Smooth muscle cell (in vitro differentiated cells): Measurements from ENCODE around the gene GLUD2. TPM values are rescaled to one million over a fixed set of nuclear protein-coding genes. Genes with fewer than 3 reads are reported as not detected.

ENCODE experiments used
- DNase-seq: peaks from one replicate; lab custom pipeline; 2025; ENCODE audit not compliant: unreplicated experiment; lab: John Stamatoyannopoulos, UW
- H2AFZ ChIP-seq: fragments of 200-600 bp; sonication (generic); 2 replicates; pipeline ENCODE4 v1.6.0; 2016; ENCODE audit warnings: antibody characterized with exemption, low read depth, mild to moderate bottlenecking
- H3F3A ChIP-seq: fragments of 200-600 bp; sonication (generic); 2 replicates; pipeline ENCODE4 v1.6.0; 2017; ENCODE audit warnings: antibody characterized with exemption, low read depth
- H3K27ac ChIP-seq: fragments of 200-600 bp; sonication (generic); 2 replicates; pipeline ENCODE4 v1.5.1; 2016; ENCODE audit warnings: low read depth, mild to moderate bottlenecking
- H3K27me3 ChIP-seq: fragments of 200-600 bp; sonication (generic); 2 replicates; pipeline ENCODE4 v1.6.1; 2016; ENCODE audit warnings: low read depth, mild to moderate bottlenecking
- H3K36me3 ChIP-seq: fragments of 200-600 bp; sonication (generic); 2 replicates; pipeline ENCODE4 v1.5.1; 2016; ENCODE audit warnings: low read depth
- H3K4me1 ChIP-seq: fragments of 200-600 bp; sonication (generic); 2 replicates; pipeline ENCODE4 v1.5.1; 2016; ENCODE audit warnings: low read depth
- H3K4me2 ChIP-seq: fragments of 200-600 bp; sonication (generic); 2 replicates; pipeline ENCODE4 v1.6.0; 2016; ENCODE audit warnings: mild to moderate bottlenecking
- H3K4me3 ChIP-seq: fragments of 200-600 bp; sonication (generic); 2 replicates; pipeline ENCODE4 v1.5.1; 2016; ENCODE audit warnings: mild to moderate bottlenecking
- H3K79me2 ChIP-seq: fragments of 200-600 bp; sonication (generic); 2 replicates; pipeline ENCODE4 v1.6.0; 2016; ENCODE audit warnings: low read depth, mild to moderate bottlenecking
- H3K9ac ChIP-seq: fragments of 200-600 bp; sonication (generic); 2 replicates; pipeline ENCODE4 v1.6.0; 2016; ENCODE audit warnings: low read depth
- H3K9me3 ChIP-seq: fragments of 200-600 bp; sonication (generic); replicated peaks from 2 replicates; pipeline ENCODE4 v1.5.1; 2016; ENCODE audit warnings: low read depth
- H4K20me1 ChIP-seq: fragments of 200-600 bp; sonication (generic); 2 replicates; pipeline ENCODE4 v1.6.0; 2016; ENCODE audit warnings: low read depth
- WGBS: methylation state at CpG from one replicate; pipeline ENCODE4 v1.1.7; 2016; ENCODE audit warnings: low lambda C conversion rate; 5-methylcytosine and 5-hydroxymethylcytosine counted together
- polyA plus RNA-seq: library from polyadenylated mRNA; unstranded; fragments of >200 nt; fragmentation: Nextera tagmentation; extraction: Ambion mirVana; gene quantifications from 2 replicates; pipeline ENCODE4 v1.2.1, GENCODE V29; 2016
- total RNA-seq: library from RNA; depleted of rRNA; stranded (reverse); fragments of >200 nt; gene quantifications from 2 replicates; pipeline ENCODE4 v1.2.3, GENCODE V29; 2014
- TF ChIP-seq, protein P1 (sequence below): fragments of 200-600 bp; sonication (generic); IDR thresholded peaks from 2 replicates; pipeline ENCODE4 v1.5.1; 2017; ENCODE audit warnings: borderline replicate concordance, mild to moderate bottlenecking, antibody characterized with exemption; ENCODE audit not compliant: insufficient read depth, poor library complexity, severe bottlenecking

GLUD2 gene
- total and polyA plus RNA-seq, 2 experiments from 2014 or later, result 0.13 to 2.2 TPM

GRCh38 chrX:121014826-121015225 lies 32.6 kb upstream of the GLUD2 start:
- Histone ChIP-seq H3K4me2 (no peak overlapping the region), H3K4me3 (no peak overlapping the region), H3K9ac (no peak overlapping the region), H3K9me3 (no peaks in the 10 kb centered on the region), H3K4me1 (no peaks in the 10 kb centered on the region), H3F3A (no peaks in the 10 kb centered on the region), H3K27ac (no peak overlapping the region), H3K36me3 (no peaks in the 10 kb centered on the region), H2AFZ (no peak overlapping the region), H3K79me2 (no peaks in the 10 kb centered on the region), H3K27me3 (no peaks in the 10 kb centered on the region), H4K20me1 (no peaks in the 10 kb centered on the region)
- WGBS, result 91% methylated on average over 2 of the region's 2 CpGs
- no peak for DNase-seq
- TF ChIP-seq, protein P1, sequence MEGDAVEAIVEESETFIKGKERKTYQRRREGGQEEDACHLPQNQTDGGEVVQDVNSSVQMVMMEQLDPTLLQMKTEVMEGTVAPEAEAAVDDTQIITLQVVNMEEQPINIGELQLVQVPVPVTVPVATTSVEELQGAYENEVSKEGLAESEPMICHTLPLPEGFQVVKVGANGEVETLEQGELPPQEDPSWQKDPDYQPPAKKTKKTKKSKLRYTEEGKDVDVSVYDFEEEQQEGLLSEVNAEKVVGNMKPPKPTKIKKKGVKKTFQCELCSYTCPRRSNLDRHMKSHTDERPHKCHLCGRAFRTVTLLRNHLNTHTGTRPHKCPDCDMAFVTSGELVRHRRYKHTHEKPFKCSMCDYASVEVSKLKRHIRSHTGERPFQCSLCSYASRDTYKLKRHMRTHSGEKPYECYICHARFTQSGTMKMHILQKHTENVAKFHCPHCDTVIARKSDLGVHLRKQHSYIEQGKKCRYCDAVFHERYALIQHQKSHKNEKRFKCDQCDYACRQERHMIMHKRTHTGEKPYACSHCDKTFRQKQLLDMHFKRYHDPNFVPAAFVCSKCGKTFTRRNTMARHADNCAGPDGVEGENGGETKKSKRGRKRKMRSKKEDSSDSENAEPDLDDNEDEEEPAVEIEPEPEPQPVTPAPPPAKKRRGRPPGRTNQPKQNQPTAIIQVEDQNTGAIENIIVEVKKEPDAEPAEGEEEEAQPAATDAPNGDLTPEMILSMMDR, result no peak

- no peaks in the 10 kb centered on the region for H3K9me3 ChIP-seq
- H3K9ac ChIP-seq, result no peak overlapping the region
- no peaks in the 10 kb centered on the region for H3K4me1 ChIP-seq
- no peaks in the 10 kb centered on the region for H3K36me3 ChIP-seq
- no peaks in the 10 kb centered on the region for H4K20me1 ChIP-seq
- no peak overlapping the region for H2AFZ ChIP-seq
- no peak overlapping the region for H3K27ac ChIP-seq
- no peaks in the 10 kb centered on the region for H3F3A ChIP-seq
- 71% methylated on average over 1 of the region's 1 CpG for WGBS
- TF ChIP-seq, protein P1, result no peak
- H3K4me2 ChIP-seq, result no peak overlapping the region
- DNase-seq, result no peak
- H3K79me2 ChIP-seq, result no peaks in the 10 kb centered on the region
- no peak overlapping the region for H3K4me3 ChIP-seq
- no peaks in the 10 kb centered on the region for H3K27me3 ChIP-seq
These were observed 19.0 kb upstream of the GLUD2 start for GRCh38 chrX:121028419-121028818.

DNA sequence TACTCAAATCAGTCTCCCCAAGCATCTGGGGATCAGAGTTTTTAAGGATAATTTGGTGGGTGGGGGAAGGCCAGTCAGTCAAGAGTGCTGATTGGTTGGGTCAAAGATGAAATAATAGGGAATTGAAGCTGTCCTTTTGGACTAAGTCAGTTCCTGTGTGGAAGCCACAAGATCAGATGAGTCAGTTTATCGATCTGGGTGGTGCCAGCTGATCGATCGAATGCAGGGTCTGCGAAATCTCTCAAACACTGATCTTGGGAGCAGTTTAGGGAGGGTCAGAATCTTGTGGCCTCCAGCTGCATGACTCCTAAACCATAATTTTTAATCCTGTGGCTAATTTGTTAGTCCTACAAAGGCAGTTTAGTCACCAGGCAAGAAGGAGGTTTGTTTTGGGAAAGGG lies 17.3 kb upstream of the GLUD2 start:
- Histone ChIP-seq H3K4me3 (no peak overlapping the region), H3K36me3 (no peaks in the 10 kb centered on the region), H3K79me2 (no peaks in the 10 kb centered on the region), H3K27ac (no peak overlapping the region), H3K9me3 (no peaks in the 10 kb centered on the region), H3K9ac (no peak overlapping the region), H3K4me2 (no peak overlapping the region), H2AFZ (no peak overlapping the region), H4K20me1 (no peaks in the 10 kb centered on the region), H3K4me1 (no peaks in the 10 kb centered on the region), H3K27me3 (no peaks in the 10 kb centered on the region), H3F3A (no peaks in the 10 kb centered on the region)
- no peak for DNase-seq
- TF ChIP-seq, protein P1, result no peak
- 85% methylated on average over 4 of the region's 4 CpGs for WGBS

- 67% methylated on average over 2 of the region's 2 CpGs for WGBS
- Histone ChIP-seq H3K79me2 (no peaks in the 10 kb centered on the region), H3K9ac (no peak overlapping the region), H3K27ac (no peak overlapping the region), H3K9me3 (no peaks in the 10 kb centered on the region), H3K4me2 (no peak overlapping the region), H3K4me1 (no peaks in the 10 kb centered on the region), H2AFZ (no peak overlapping the region), H3K4me3 (no peak overlapping the region), H4K20me1 (no peaks in the 10 kb centered on the region), H3K27me3 (no peaks in the 10 kb centered on the region), H3K36me3 (no peaks in the 10 kb centered on the region), H3F3A (no peaks in the 10 kb centered on the region)
- TF ChIP-seq, protein P1, result no peak
- no peak for DNase-seq
These were observed 14.9 kb upstream of the GLUD2 start for GRCh38 chrX:121032531-121032930.
